HepG2 (cell line): ENCODE data around the gene ICAM5. TPM values are rescaled to one million over a fixed set of nuclear protein-coding genes. Genes with fewer than 3 reads are reported as not detected.

Experiments used
- ATAC-seq: fragments of 200-7000 bp; cut with Tn5 transposase; 3 replicates; pipeline ENCODE4 v1.9.1; 2020; ENCODE audit warnings: mild to moderate bottlenecking, moderate library complexity
- BruUV-seq: library from RNA; stranded (reverse); fragments of 400-500 nt; replicated peaks from 2 replicates; lab custom pipeline; 2021; lab: Mats Ljungman, UMichigan
- CTCF ChIA-PET: fragments of 300-600 bp; formaldehyde crosslinking; extraction: SDS; loops from one replicate; lab custom pipeline; 2021; ENCODE audit warnings: low total read pairs, inconsistent platforms, low intra/inter-chr PET ratio; lab: Yijun Ruan, JAX
- POLR2A ChIA-PET: fragments of 350-600 bp; sonication (Branson Sonifier 250); formaldehyde crosslinking; loops from one replicate; lab custom pipeline; 2020; ENCODE audit warnings: antibody characterized with exemption, inconsistent platforms; lab: Yijun Ruan, JAX
- DNase-seq: peaks from one replicate; pipeline ENCODE4 v3.0.0-alpha.2; 2015; ENCODE audit warnings: low spot score
- FAIRE-seq: peaks from 3 replicates; lab custom pipeline; 2011; peaks lifted over from hg19 to GRCh38; lab: Jason Lieb, UNC
- H2AFZ ChIP-seq: one replicate; pipeline ENCODE4 v1.6.1; 2011; ENCODE audit warnings: low read length, inconsistent platforms
- H3K27ac ChIP-seq: fragments of 300-600 bp; 3 replicates; pipeline ENCODE4 v1.8.0; 2011; ENCODE audit warnings: mixed run types, mild to moderate bottlenecking, mixed read lengths, low read length, inconsistent platforms; ENCODE audit not compliant: insufficient read depth; ENCODE audit errors: extremely low read length
- H3K27me3 ChIP-seq, 2 experiments: fragments of 200-600 bp in 1 of 2; 2 replicates in 1 of 2; 3 replicates in 1 of 2; pipeline versions ENCODE4 v1.6.0 to v1.8.0; 2011; ENCODE audit warnings: low read length in 2 of 2, mild to moderate bottlenecking in 2 of 2, moderate library complexity in 2 of 2, inconsistent platforms in 1 of 2; ENCODE audit not compliant: insufficient read depth in 2 of 2, control insufficient read depth in 1 of 2
- H3K36me3 ChIP-seq, 2 experiments: fragments of 200-600 bp in 1 of 2; replicated peaks in 1 of 2; 2 replicates in 1 of 2; 3 replicates in 1 of 2; pipeline versions ENCODE4 v1.5.1 to v1.8.0; 2011; ENCODE audit warnings: low read length in 2 of 2, inconsistent platforms in 1 of 2; ENCODE audit not compliant: insufficient read depth in 2 of 2, control insufficient read depth in 1 of 2
- H3K4me1 ChIP-seq: 2 replicates; pipeline ENCODE4 v1.5.1; 2012; ENCODE audit warnings: low read length, inconsistent platforms; ENCODE audit not compliant: insufficient read depth
- H3K4me2 ChIP-seq: 2 replicates; pipeline ENCODE4 v1.6.0; 2011; ENCODE audit warnings: low read depth, low read length, inconsistent platforms
- H3K4me3 ChIP-seq, 3 experiments: fragments of 200-600 bp in 1 of 3; sonication (generic), shearing (Covaris generic) in 1 of 3; replicated peaks in 1 of 3; 2 replicates each; pipeline ENCODE4 v1.5.1; 2011 to 2016; ENCODE audit warnings: low read length in 3 of 3, inconsistent platforms in 2 of 3, low read depth in 2 of 3, mild to moderate bottlenecking in 2 of 3, control low read depth in 1 of 3, mixed read lengths in 1 of 3; ENCODE audit not compliant: insufficient read depth in 1 of 3
- H3K79me2 ChIP-seq: one replicate; pipeline ENCODE4 v1.6.1; 2011; ENCODE audit warnings: low read length, inconsistent platforms; ENCODE audit not compliant: insufficient read depth
- H3K9ac ChIP-seq: 2 replicates; pipeline ENCODE4 v1.6.0; 2011; ENCODE audit warnings: mild to moderate bottlenecking, low read depth, low read length, inconsistent platforms; ENCODE audit not compliant: insufficient read depth
- H3K9me3 ChIP-seq: 2 replicates; pipeline ENCODE4 v1.5.1; 2012; ENCODE audit warnings: mild to moderate bottlenecking, low read length
- H4K20me1 ChIP-seq: 2 replicates; pipeline ENCODE4 v1.6.0; 2011; ENCODE audit warnings: inconsistent platforms, mild to moderate bottlenecking, low read length, moderate library complexity; ENCODE audit not compliant: insufficient read depth
- AGO2 ChIP-seq: fragments of 200-400 bp; formaldehyde crosslinking; optimal IDR thresholded peaks from 2 replicates; pipeline ENCODE3; 2017; ENCODE audit warnings: mild to moderate bottlenecking, low read depth, low read length, moderate library complexity
- HCFC1 ChIP-seq: fragments of 150-350 bp; IDR thresholded peaks from 2 replicates; pipeline ENCODE4 v1.6.1; 2014; ENCODE audit warnings: low read depth, low read length
- HNRNPL ChIP-seq: fragments of 200-400 bp; formaldehyde crosslinking; IDR thresholded peaks from 2 replicates; pipeline ENCODE4 v1.6.1; 2017; ENCODE audit warnings: mild to moderate bottlenecking, low read depth, low read length
- HNRNPLL ChIP-seq: fragments of 200-400 bp; formaldehyde crosslinking; IDR thresholded peaks from 2 replicates; pipeline ENCODE4 v1.6.1; 2017; ENCODE audit warnings: mild to moderate bottlenecking, low read depth, low read length; ENCODE audit not compliant: poor library complexity, severe bottlenecking
- JUNB ChIP-seq: sonication (generic); formaldehyde crosslinking; IDR thresholded peaks from 2 replicates; pipeline ENCODE4 v1.8.0; 2022; ENCODE audit warnings: missing genetic modification reagents, mild to moderate bottlenecking, borderline replicate concordance
- KDM3A ChIP-seq: IDR thresholded peaks from 2 replicates; pipeline ENCODE4 v1.6.1; 2018; ENCODE audit warnings: low read depth, missing compliant biosample characterization
- MTERF4 ChIP-seq: sonication (generic); formaldehyde crosslinking; IDR thresholded peaks from 2 replicates; pipeline ENCODE4 v1.8.0; 2023; ENCODE audit warnings: mild to moderate bottlenecking, missing genetic modification reagents
- NONO ChIP-seq, 2 experiments: fragments of 450-650 bp in 1 of 2; sonication (generic) in 1 of 2; formaldehyde crosslinking in 1 of 2; IDR thresholded peaks in 1 of 2; conservative IDR thresholded peaks in 1 of 2; 2 replicates each; pipeline versions ENCODE4 v1.6.1 to v1.8.0; 2017 to 2022; ENCODE audit warnings: mild to moderate bottlenecking in 1 of 2, missing genetic modification reagents in 1 of 2, moderate library complexity in 1 of 2
- RAD21 ChIP-seq: fragments of 450-650 bp; formaldehyde crosslinking; IDR thresholded peaks from 2 replicates; pipeline ENCODE4 v1.5.0; 2020; ENCODE audit warnings: mild to moderate bottlenecking
- RBFOX2 ChIP-seq: fragments of 200-400 bp; formaldehyde crosslinking; IDR thresholded peaks from 2 replicates; pipeline ENCODE4 v1.6.1; 2017; ENCODE audit warnings: low read depth, mild to moderate bottlenecking, low read length
- SAP130 ChIP-seq: IDR thresholded peaks from 2 replicates; pipeline ENCODE4 v1.6.1; 2016; ENCODE audit warnings: low read depth
- SMC3 ChIP-seq: IDR thresholded peaks from 2 replicates; pipeline ENCODE4 v1.6.1; 2011; ENCODE audit warnings: low read length, improper control_type of control experiment
- SOX6 ChIP-seq, 2 experiments: fragments of 450-650 bp in 1 of 2; sonication (generic) in 1 of 2; formaldehyde crosslinking in 1 of 2; IDR thresholded peaks; 2 replicates each; pipeline versions ENCODE4 v1.4.0 to v1.6.1; 2017 to 2020; ENCODE audit warnings: antibody characterized with exemption in 1 of 2, mild to moderate bottlenecking in 1 of 2, missing genetic modification reagents in 1 of 2
- SP2 ChIP-seq: sonication (generic); formaldehyde crosslinking; IDR thresholded peaks from 2 replicates; pipeline ENCODE4 v1.5.1; 2020; ENCODE audit warnings: mild to moderate bottlenecking, missing genetic modification reagents
- ZBTB25 ChIP-seq: IDR thresholded peaks from 2 replicates; pipeline ENCODE4 v1.6.1; 2018; ENCODE audit warnings: missing genetic modification reagents
- ZNF362 ChIP-seq: sonication (generic); formaldehyde crosslinking; IDR thresholded peaks from 2 replicates; pipeline ENCODE4 v1.4.0; 2020; ENCODE audit warnings: missing genetic modification reagents, mild to moderate bottlenecking, borderline replicate concordance
- ZSCAN12 ChIP-seq: sonication (generic); formaldehyde crosslinking; IDR thresholded peaks from 2 replicates; pipeline ENCODE4 v1.9.0; 2021; ENCODE audit warnings: mild to moderate bottlenecking, missing genetic modification reagents
- WGBS: methylation state at CpG from one replicate; pipeline ENCODE4 v1.1.6; 2017; ENCODE audit warnings: low lambda C conversion rate; 5-methylcytosine and 5-hydroxymethylcytosine counted together
- in situ Hi-C: cut with HindIII; loops from 2 replicates; pipeline ENCODE4 v1.10.0; 2017; ENCODE audit warnings: low pct_unique_long_range_greater_than_20kb; ENCODE audit not compliant: extremely low pct_ligation_motif_present
- intact Hi-C: fragments of 100-400 bp; cut with micrococcal nuclease; formaldehyde crosslinking; loops from one replicate; pipeline ENCODE4 v1.10.0; 2022; ENCODE audit not compliant: unreplicated experiment
- polyA plus RNA-seq, 8 experiments: library from polyadenylated mRNA; depleted of rRNA in 3 of 8; stranded (reverse) in 7 of 8; unstranded in 1 of 8; fragments of >200 nt; fragmentation: Illumina TruSeq in 4 of 8; extraction: Trizol in 4 of 8; gene quantifications; 2 replicates each; pipeline versions ENCODE4 v1.2.1 to v1.2.3, GENCODE V29; 2011 to 2016; ENCODE audit warnings: low read depth in 4 of 8, missing spikeins in 1 of 8, mixed read lengths in 1 of 8; ENCODE audit not compliant: insufficient read depth in 1 of 8
- total RNA-seq, 5 experiments: library from RNA; depleted of rRNA; stranded (reverse); fragments of >200 nt; fragmentation: Illumina TruSeq; extraction: Trizol; gene quantifications; 2 replicates each; pipeline ENCODE4 v1.2.3, GENCODE V29; 2016; ENCODE audit warnings: low read depth in 1 of 5

ICAM5 gene
- total and polyA plus RNA-seq, 2 of the 13 experiments (the other 11 are each of a cell fraction or from before 2014, with no cell fraction given) = 0.46 to 1.6 TPM

GRCh38 chr19:10258080-10258710, 31.6 kb upstream of the ICAM5 start (continued):
- TF ChIP-seq ZBTB25 (CRISPR knock-in tag) (no peak), AGO2 (peak; percentile 74), JUNB (no peak), MTERF4 (CRISPR knock-in tag) (no peak), RBFOX2 (0 out of 2 replicates have a peak, but pooled peaks have one; percentile 19)

GRCh38 chr19:10259162-10259905, 30.4 kb upstream of the ICAM5 start:
- Histone ChIP-seq H3K79me2 (no peaks in the 10 kb centered on the region), H3K4me2 (no peak overlapping the region), H3K9ac (no peak overlapping the region), H3K9me3 (no peaks in the 10 kb centered on the region), H4K20me1 (no peaks in the 10 kb centered on the region), H3K4me3 (no peak overlapping the region), H2AFZ (no peak overlapping the region), H3K27me3 (no peaks in the 10 kb centered on the region), H3K36me3 (peaks cover 12 to 33% of the 10 kb centered on the region in 2 experiments), H3K4me1 (peaks cover 51% of the 10 kb centered on the region), H3K27ac (no peak overlapping the region)
- peak; percentile 71 for ATAC-seq
- POLR2A ChIA-PET = interaction anchor here (0.6 to 5.4 kb wide), 13 partner anchors 11 to 144 kb away, joined by 3 to 71 read pairs (median 4); partner anchors contain the start of genes CDC37, ICAM1, ICAM5 and TYK2
- in situ Hi-C loops = no loop called here
- no TSS peak for BruUV-seq
- 64% methylated on average over 19 of the region's 32 CpGs for WGBS
- intact Hi-C loops = loop anchor here (1.0 kb wide), 1 partner anchor 130 kb away; no protein-coding TSS in a partner anchor
- CTCF ChIA-PET = interaction anchor here (1.3 to 3.6 kb wide), 2 partner anchors 130 to 132 kb away, joined by 13 to 24 read pairs; no protein-coding TSS in a partner anchor
- DNase-seq = peak; percentile 88
- peak; percentile 77 for FAIRE-seq
- TF ChIP-seq HCFC1 (no peak), SOX6 (IDR thresholded peaks at IDR 0.05) (no peak), SOX6 (CRISPR knock-in tag; IDR thresholded peaks at IDR 0.05) (0 out of 2 replicates have a peak, but pooled peaks have one; percentile 19), AGO2 (peak; percentile 75), NONO (IDR thresholded peaks at IDR 0.05) (no peak), NONO (CRISPR knock-in tag; conservative IDR thresholded peaks at IDR 0.05) (peak; percentile 40; the same call in 1 of the 2 replicates), SP2 (CRISPR knock-in tag) (peak; percentile 19; the same call in 1 of the 2 replicates), HNRNPL (0 out of 2 replicates have a peak, but pooled peaks have one; percentile 20), SAP130 (CRISPR knock-in tag) (peak; percentile 20; the same call in 1 of the 2 replicates), RBFOX2 (0 out of 2 replicates have a peak, but pooled peaks have one; percentile 43), RAD21 (CRISPR knock-in tag) (peak; percentile 63), ZNF362 (peak; percentile 96; the same call in 1 of the 2 replicates), HNRNPLL (peak; percentile 38), SMC3 (peak; percentile 77), KDM3A (CRISPR knock-in tag) (0 out of 2 replicates have a peak, but pooled peaks have one; percentile 44), ZSCAN12 (CRISPR knock-in tag) (no peak)
